ENCODE measurements around the gene ZNF469.

Gene ZNF469, protein sequence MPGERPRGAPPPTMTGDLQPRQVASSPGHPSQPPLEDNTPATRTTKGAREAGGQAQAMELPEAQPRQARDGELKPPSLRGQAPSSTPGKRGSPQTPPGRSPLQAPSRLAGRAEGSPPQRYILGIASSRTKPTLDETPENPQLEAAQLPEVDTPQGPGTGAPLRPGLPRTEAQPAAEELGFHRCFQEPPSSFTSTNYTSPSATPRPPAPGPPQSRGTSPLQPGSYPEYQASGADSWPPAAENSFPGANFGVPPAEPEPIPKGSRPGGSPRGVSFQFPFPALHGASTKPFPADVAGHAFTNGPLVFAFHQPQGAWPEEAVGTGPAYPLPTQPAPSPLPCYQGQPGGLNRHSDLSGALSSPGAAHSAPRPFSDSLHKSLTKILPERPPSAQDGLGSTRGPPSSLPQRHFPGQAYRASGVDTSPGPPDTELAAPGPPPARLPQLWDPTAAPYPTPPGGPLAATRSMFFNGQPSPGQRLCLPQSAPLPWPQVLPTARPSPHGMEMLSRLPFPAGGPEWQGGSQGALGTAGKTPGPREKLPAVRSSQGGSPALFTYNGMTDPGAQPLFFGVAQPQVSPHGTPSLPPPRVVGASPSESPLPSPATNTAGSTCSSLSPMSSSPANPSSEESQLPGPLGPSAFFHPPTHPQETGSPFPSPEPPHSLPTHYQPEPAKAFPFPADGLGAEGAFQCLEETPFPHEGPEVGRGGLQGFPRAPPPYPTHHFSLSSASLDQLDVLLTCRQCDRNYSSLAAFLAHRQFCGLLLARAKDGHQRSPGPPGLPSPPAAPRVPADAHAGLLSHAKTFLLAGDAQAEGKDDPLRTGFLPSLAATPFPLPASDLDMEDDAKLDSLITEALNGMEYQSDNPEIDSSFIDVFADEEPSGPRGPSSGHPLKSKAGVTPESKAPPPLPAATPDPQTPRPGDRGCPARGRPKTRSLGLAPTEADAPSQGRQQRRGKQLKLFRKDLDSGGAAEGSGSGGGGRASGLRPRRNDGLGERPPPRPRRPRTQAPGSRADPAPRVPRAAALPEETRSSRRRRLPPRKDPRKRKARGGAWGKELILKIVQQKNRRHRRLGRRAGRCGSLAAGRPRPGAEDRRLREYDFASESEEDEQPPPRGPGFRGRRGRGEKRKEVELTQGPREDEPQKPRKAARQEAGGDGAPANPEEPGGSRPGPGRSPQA (N-terminal part only)

GRCh38 chr16:88382491-88383400, at the start of gene ZNF469:
Gene ZNF469 (plus strand): TSS chr16:88382959. CDS start chr16:88427471, 44,512 bp downstream.
- DNase-seq (ENCODE audit: low read depth) = no peak

DNA sequence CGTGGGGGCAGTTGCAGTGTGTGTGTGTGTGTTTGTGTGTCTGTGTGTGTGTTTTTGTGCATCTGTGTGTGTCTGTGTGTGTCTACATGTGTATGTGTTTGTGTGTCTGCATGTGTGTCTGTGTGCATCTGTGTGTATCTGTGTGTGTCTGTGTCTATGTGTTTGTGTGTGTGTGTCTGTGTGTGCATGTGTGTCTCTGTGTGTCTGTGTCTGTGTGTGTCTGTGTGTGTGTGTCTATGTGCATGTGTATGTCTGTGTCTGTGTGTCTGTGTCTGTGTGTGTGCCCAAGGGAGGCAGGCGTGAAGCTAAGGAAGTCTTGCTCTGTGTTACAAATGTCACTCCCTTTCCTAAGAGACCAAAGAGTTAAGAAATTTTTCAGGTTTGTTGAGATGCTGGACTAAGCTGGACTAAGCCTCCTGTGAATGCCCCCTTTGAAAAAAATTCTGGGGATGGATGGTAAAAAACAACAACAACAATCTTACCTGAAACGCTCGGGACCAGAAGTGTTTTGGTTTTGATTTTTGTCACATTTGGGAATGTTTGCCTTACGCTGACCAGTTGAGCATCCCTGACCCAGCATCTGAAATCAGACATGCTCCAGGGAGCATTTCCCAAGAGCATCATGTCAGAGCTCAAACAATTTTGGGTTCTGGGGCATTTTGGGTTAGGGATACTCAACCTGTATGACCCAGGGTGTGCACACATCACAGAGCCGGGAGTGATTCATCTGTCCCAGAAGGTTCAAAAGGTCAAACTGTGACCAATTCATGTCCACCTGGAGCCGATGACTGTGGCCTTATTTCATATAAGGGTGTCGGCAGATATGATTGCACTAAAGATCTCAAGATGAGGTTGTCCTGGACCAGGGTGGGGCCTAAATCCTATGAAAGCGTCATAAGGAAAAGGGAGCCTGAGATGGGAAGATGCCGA, 48.6 kb upstream of the ZNF469 start:
- no peak for DNase-seq (ENCODE audit: low read depth)

DNA sequence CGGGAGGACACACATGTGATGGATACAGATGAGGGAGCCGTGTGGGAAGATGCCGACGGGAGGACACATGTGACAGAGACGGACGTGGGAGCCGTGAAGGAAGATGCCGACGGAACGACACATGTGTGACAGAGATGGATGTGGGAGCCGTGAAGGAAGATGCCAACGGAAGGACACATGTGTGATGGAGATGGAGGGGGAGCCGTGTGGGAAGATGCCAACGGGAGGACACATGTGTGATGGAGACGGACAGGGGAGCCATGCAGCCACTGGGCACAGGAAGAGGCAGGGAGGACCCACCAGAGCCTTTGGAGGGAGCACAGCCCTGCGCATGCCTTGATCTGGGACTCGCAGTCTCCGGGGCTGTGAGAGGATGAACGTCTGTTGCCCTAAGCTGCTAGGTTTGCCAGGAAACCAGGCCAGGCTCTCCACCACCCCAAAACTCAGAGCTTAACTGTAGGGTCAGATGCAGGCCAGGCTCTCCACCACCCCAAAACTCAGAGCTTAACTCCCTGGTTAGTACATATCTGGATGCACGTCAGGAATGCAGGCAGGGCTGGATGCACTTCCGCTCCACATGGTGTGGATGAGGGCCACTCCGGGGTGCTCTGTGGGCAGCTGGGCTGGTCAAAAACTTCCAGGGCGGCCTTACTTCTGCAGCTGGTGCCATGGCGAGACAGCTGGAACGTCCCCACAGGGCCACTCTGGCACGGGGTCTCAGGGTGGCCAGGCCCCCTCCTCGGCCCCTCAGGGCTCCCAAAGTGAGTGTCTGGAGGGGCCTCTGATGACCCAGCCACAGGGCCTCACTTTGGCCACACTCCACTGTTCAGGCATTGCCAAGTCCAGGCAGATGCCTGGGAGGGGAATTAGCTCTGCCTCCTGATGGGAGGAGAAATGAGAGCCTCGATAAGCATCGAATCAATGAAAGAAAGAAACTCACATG, 47.7 kb upstream of the ZNF469 start:
- no peak for DNase-seq (ENCODE audit: low read depth)

DNA sequence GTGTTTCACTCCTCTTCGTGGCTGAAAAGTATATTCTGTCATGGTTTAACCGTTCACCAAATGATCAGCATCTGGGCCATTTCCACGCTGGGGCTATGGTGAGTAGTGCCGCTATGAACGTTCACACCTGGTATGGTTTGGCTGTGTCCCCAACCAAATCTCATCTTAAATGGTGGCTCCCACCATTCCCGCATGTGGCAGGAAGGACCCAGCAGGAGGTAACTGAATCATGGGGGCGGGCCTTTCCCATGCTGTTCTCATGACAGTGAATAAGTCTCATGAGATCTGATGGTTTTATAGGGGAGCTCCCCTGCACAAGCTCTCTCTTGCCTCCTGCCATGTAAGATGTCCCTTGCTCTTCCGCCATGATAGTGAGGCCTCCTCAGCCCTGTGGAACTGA, 45.7 kb upstream of the ZNF469 start:
- no peak for DNase-seq (ENCODE audit: low read depth)

DNA sequence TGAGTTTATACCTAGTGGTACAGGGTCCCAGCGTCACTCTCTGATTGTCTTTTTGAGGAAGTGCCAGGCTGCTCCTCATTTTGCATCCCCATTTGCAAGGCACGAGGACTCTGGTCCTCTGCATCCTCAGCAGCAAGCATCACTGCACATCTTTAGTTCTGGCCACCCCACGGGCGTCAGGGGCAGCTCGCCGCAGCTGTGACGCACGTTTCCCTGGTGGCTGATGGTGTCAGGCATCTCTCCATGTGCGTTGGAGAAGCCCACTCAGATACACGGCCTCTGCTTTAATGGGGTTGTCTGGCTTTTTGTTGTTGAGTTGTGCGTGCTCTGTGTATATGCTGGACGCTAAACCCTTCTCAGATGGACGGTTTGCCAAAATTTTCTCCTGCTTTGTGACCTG, 45.2 kb upstream of the ZNF469 start:
- DNase-seq (ENCODE audit: low read depth) = no peak

DNA sequence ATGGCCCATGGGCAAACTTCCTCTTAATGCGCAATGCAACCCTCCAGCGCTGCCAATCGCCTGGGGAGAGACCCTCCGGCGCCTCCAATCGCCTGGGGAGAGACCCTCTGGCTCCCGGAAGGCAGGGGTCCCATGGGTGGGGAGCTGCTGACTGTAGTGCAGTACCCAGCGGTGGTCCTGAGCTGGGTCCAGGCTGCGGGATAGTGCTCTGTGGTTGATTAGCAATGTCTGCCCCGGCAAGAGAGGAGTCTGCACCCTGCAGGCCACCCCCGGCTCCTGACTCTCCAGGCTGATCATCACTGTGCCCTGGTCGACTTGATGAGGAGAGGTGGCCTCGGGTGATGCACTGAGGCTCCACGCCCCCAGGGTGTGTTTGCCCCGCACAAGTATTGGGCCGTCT, 44.6 kb upstream of the ZNF469 start:
- DNase-seq (ENCODE audit: low read depth) = no peak

GRCh38 chr16:88338896-88339295, 43.9 kb upstream of the ZNF469 start:
- no peak for DNase-seq (ENCODE audit: low read depth)

DNA sequence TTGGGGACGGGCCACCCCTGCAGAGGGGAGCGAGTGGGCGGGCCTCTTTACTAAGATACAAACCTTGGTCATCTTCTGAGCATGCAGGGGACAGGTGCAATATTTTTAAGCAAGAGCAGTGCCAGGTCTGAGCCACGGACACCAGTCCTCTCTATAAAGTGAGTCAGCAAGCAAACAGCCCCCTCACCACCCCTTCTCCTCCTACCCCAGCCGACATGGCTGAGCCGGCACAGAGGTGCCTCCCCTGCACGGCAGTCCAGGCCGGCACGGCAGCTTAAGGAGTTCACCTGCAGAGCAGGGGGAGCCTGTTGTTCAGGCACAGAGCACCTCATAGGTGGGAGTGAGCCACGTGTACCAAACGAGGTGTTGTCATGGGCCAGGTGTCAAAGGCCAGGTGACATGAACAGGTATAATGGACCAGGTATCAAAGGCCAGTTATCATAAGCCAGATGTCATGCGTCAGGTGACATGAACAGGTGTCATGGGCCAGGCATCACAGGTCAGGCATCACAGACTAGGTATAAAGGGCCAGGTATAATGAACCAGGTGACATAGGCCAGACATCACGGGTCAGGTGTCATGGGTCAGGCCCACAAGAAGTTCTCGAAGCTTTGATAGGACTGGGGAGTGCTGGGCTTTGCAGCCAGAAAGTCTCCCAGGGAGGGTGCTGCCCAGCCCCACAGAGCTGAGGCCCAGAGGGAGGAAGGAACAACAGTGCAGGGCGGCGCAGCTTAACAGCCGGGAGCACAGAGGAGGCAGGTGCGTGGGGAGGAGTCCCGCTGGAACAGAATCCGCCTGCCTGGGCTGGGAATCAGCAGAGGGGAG, 42.6 kb upstream of the ZNF469 start:
- no peak for DNase-seq (ENCODE audit: low read depth)

DNA sequence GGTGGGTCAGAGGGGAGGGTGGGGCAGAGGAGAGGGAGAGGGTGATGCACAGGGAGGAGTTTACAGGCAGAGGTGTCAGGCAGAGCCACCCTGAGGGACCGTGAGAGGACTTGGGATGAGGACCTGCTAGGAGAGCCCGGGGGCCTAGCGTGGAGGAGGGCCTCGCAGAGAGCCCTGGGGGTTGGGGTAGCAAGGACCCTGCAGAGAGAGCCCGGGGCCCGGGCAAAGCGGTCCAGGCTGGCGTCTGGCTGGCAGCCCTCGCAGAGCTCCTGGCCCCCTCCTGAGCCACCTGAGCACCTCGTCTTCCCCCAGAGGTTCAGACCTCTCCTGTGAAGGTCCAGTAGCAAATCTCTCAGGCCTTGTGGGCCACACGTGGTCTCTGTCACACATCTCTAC, 42.0 kb upstream of the ZNF469 start:
- no peak for DNase-seq (ENCODE audit: low read depth)

DNA sequence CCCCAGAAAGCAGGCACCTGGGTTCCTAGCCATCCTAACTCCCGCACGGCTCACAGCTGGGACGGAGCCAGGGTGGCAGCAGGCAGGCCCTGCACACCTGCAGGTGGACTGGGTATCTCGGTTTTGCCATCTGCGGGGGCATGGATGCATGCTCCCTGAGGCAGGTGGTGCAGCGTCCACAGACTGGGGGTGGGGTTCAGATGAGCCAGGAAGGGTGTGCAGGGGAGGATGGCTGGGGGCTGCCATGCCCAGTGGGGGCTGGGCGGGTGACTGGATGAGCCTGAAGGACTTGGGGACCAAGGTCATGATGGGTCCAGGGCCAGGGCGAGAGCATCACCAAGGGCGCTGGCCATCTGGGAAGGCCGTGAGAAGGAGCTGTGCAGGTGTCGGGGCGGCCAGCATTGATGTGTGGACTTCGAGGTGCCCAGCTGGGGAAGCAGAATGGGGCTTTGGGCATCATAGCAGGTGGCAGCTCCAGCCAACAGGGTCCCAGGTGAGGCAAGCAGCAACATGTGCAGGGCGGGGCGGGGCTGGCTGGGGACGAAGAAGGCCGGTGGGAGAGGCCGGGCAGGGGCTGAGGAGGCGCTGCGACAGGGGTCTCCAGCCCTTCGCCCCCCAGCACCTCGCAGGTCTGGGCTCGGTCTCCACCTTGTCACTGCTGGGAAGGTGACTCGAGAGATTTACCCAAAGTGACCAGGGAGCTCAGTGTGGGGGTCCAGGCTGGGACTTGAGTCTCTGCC, 41.0 kb upstream of the ZNF469 start:
- no peak for DNase-seq (ENCODE audit: low read depth)

- no peak for DNase-seq (ENCODE audit: low read depth)
These were observed 40.3 kb upstream of the ZNF469 start for GRCh38 chr16:88342491-88342890.

DNA sequence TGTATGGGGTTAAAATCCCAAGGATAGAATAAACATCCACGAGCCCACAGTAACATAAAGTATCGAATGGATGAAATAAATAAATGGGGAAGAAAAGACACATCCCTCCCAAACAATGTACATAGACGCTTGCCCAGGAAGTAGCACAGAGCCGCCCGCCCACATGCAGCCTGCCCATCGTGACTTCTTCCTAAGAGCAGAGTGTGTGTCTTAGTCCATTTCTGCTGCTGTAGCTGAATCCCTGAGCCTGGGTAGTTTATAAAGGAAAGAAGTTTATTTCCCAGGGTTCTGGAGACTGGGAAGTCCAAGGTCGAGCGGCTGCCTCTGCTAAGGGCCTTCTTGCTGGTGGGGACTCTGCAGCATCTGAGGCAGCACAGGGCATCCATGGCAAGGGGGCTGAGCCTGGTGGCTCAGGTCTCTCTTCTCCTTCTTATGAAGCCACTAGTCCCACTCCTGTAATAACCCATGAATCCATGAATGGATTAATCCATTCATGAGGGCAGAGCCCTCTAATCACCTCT, 39.4 kb upstream of the ZNF469 start:
- no peak for DNase-seq (ENCODE audit: low read depth)

- DNase-seq (ENCODE audit: low read depth) = no peak
These were observed 38.2 kb upstream of the ZNF469 start for GRCh38 chr16:88344411-88345030.

- no peak for DNase-seq (ENCODE audit: low read depth)
These were observed 37.6 kb upstream of the ZNF469 start for GRCh38 chr16:88345031-88345720.

GRCh38 chr16:88345721-88346560, 36.8 kb upstream of the ZNF469 start:
- no peak for DNase-seq (ENCODE audit: low read depth)

Measured in stromal cell of bone marrow (primary cell).